ENCODE results near the gene PRKG1.
"Not testable (repeated sequence)": the region's sequence is repeated elsewhere in the genome, so short reads cannot be mapped to it uniquely, and the experiment has no call there.

Gene PRKG1

DNA sequence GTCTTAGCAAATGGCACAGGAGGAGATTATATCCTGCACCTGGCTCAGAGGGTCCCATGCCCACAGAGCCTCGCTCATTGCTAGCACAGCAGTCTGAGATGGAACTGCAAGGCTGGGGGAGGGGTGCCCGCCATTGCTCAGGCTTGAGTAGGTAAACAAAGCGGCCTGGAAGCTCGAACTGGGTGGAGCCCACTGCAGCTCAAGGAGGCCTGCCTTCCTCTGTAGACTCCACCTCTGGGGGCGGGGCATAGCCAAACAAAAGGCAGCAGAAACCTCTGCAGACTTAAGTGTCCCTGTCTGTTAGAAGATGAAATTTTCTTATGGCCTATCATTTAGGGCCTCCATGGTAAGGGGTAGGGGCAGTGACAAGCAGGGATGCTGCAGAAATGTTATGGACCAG is 207.1 kb downstream of the PRKG1 start:
- DNase-seq = not testable (repeated sequence)

DNA sequence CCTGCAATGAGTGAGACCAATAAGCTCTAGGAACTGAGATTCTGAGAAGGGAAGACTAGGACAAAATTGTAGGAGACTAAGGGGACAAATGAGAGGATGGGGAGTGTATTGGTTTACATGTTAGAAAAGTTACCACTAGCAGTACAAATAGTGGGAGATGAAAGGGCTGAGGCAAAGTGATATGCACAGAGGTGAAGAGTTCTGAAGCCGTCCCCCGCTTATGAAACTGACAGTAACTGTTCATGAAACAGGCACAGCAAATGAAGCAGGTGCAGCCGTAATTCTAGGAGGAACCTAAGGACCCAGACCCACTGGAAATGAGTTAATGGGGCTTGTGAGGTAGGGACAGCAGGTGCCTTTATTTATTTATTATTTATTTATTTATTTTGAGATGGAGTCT is 211.3 kb downstream of the PRKG1 start:
- no peak for DNase-seq

DNA sequence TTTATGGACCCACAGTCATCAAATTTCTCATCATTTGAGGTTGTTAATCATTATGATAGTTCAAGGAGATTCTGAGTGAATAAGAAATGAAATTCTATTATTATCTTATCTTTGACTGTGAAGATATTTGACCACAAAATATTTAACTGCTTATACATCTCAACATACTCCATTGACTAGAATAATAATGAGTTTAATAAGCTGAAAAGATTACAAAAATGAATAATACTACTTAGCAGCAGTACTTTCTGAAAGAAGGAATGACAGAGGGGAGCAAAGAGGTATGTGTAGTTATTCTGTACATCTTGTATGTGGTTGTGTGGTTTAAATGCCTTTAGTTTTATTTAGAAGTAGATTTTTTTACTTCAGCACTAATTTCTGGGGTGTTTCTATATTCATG is 214.2 kb downstream of the PRKG1 start:
- DNase-seq = no peak

DNA sequence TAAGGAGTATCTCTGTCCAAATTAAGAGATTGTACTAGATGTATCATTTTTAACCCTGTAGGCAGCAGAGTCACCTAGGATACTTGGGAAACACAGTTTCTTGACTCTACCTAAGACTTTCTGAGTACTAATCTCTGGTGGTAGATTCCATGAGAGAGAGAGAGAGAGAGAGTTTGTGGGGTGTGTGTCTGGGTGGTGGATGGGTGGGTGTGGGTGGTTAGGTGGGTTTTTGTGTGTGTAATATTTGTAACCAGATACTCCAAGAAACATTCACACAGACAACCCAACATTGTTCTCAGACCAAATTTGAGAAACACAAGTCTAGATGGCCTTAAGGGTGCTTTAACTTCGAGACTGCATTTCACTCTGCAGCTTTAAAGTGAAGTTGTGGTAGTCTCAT is 215.2 kb downstream of the PRKG1 start:
- no peak for DNase-seq

DNA sequence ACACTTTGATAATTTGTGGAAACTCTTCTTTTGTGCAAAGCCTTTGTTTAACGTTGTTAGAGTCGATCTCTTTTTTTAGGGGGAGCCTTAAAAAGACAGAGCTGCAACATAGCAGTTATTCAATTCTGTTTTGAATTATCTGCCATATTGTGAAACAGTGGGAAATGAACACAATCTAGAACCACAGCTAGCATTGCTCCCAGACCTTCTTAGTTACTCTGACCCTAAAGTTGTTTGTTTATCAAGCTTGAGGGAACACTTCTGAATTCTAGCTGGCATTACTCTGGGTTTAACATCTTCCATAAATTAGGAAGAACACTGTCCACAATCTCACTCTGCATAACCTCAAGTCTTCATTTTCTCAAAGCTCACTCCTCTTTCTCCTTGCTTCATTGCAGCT is 217.7 kb downstream of the PRKG1 start:
- DNase-seq = no peak

DNA sequence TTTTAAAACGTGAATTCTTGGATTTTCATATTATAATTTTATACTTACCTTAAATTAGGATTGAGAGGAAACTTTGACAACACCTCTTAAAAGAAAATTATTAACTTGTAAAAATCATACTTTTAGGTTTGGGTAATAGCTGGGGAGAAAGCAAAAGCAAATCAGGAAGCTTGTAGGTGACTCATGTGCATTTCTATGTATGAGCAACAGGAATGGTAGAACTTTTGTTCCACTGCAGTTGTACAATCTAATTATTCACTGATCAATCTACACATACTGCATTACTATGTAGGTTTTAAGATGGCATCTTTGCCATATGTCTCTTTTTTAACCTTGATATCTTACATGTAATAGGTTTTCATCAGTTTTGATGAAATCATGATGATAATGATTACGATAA is 223.2 kb downstream of the PRKG1 start:
- DNase-seq = no peak

DNA sequence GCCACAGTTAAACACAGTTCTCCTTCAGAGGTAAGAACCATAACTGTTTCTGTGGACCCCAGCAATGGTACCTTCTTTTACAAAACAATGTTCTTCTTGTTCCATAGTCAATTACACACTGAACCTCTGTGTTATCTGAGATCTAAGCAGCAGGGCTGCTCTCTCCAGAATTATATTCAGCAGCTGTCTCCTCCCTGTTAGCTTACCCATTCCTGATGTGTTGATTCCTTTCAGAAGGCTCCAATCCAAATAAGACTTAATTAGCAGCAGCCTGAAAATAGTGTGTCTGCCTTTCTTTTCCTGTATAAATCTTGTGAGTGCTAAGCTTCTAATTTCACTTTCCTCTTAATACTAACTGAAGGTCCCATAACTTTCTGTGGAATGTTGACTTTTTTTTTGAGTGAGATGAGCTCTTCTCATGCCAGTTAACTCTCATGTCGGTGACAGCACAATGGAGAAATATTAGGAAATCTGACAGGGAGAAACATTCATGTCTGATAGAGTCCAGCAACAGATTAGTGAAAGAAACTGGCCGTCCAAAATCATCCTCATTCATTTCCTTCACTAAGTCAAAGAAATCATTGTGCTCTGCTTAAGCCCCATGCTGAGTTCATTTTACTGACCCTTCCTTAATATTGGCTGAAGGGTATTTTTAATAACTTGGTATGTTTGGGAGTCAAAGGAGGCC is 226.5 kb downstream of the PRKG1 start:
- DNase-seq = no peak

DNA sequence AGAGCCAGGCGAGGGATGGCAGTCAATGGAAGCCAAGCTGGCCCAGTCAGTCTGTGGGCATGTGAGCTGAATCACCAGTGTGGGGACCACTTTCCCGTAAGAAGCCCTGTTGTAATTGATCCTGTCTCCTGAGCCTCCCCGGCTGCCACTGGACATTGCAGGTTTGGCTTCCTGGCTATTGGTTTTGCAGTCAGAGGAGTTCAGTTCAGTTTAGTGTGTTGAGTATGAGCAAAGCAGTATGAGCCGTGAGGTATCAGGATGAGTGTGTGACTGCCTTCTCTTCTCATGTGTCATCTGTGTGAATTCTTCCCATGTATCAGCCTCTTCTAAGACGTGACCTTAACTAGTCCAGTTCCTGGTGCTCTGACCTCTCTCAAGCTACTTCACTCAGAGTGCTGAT is 227.4 kb downstream of the PRKG1 start:
- no peak for DNase-seq

DNA sequence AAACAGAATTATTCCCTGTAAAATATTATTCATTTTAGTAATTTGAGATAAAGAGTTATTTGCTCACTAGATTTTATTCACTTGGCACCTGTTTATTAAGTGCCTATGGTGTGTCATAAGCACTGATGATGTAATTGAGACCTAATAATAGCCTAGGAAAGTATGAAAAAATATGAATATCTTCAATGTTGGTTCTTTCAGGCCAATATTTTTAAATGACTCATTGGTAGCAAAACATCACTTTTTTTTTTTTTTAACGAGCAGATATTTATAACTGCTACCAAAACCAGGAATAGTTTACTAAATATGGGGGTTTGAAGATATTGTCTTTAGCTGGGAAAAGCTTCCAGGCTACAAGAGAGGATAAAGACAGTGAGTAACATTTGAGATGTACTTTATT is 228.0 kb downstream of the PRKG1 start:
- DNase-seq = no peak

DNA sequence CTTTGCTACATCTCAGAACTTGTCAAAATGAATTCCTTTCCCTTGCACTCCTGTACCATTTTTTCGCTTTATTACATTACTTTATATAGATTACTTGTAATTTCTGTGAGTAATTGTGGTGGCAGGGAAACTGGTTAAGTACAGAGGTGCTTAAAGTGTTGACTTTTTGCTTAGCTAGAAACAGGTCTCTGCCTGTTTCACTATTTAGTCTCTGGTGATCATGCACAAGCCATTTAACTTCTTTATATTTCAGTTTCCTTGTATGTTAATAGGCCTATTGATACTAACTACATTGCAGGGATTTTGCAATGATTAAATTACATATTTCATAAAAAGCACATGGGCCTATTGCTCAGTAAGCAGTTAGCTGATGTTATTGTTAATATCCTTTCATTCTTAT is 233.8 kb downstream of the PRKG1 start:
- no peak for DNase-seq

DNA sequence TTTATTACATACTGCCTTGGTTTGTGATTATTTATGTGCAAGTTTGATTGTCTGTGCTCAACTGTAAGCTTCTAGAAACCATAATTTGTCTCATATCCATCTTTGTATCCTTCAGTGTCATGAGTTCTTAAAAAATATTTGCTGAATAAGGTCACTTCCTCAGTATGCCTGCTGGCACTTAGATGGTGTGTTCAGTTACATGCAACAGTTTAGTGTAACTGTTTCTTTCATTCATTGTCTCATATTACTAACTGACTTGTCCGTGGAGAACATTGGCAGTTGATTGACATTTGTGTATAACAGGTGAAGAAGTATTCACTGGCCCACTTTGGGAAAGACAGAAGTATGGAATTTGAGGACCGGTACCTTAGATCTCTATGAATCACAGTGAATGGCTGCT is 236.9 kb downstream of the PRKG1 start:
- DNase-seq = no peak

DNA sequence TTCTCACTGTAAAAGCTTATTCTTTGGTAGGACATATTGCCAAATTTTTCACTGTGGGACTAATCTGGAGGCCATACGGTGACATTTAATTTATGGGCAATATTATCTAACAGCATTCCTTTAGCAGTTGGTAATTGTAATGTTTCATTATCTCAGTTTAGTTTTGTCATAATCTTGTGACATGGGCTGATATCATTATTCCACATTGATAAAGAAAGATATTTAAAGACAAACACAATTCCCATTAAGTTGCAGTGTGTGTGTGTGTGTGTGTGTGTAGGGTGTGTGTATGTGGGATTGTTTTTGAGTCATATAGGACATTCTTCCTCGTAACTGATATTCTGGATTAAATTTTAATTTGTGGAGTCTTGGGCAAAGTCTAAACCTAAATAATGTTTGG is 238.5 kb downstream of the PRKG1 start:
- DNase-seq = no peak

DNA sequence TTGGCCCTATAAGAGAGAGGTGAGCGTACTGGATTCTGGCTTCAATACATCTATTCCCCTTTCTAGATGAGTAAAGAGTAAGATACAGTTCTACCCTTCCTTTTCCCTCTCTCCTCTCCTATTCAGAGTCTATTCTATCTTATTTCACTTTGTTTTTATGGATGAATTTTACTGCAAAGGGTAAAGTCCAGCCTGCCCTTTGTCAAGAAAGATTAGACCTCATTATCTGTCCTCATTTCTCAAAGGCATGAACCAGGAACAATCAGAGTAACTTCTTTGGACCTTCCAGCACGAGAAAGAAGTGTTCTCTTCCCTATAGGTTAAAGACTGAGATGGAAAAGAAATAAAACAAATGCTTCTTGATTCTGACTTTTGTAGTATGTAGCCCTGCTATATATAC is 239.0 kb downstream of the PRKG1 start:
- no peak for DNase-seq

DNA sequence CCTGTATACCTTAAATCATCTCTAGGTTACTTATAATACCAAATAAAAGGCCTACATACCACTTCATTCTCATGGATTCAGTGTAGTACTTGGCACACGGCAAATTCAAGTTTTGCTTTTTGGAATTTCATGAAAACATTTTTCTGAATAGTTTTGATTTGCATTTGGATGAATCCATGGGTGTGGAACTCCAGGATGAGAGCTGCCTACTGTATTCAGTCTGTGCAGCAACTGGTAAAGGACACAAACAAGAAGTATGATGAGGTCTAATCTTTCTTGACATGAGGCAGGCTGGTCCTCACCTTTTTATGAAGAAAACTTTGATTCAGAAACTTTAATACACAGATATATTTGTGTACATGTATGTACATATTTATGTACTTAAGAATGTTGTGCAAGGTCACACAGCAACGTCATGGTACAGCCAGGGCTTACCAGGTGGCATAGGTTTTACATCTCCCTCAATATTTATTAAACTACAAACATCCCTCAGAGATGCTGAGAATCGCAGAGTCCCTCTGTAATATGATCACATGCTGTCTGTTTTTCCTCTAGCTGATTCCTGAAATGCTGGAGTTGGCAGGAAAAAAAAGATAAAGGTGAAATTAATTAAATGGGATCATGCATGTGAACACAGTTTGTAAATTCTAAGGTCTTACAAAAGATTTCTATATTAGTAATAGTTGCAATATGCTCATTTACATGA is 239.6 kb downstream of the PRKG1 start:
- no peak for DNase-seq

DNA sequence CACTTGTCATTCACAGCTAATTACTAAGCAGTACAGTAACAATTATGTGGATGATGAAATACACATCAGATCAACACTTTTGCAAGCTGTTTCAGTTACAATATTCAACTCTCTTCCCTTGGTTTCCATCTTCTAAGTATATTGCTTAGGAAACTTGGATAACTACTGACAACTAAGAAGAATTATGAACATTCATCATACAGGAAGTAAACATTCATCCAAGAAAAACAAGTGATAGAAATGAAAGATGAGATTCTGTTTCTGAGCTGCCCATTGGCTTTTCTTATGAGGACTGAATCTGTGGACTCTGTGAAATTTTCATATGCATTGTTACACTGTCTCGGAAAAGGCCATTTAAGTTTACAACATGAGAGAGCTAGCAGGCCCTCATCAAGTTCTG is 240.2 kb downstream of the PRKG1 start:
- no peak for DNase-seq

DNA sequence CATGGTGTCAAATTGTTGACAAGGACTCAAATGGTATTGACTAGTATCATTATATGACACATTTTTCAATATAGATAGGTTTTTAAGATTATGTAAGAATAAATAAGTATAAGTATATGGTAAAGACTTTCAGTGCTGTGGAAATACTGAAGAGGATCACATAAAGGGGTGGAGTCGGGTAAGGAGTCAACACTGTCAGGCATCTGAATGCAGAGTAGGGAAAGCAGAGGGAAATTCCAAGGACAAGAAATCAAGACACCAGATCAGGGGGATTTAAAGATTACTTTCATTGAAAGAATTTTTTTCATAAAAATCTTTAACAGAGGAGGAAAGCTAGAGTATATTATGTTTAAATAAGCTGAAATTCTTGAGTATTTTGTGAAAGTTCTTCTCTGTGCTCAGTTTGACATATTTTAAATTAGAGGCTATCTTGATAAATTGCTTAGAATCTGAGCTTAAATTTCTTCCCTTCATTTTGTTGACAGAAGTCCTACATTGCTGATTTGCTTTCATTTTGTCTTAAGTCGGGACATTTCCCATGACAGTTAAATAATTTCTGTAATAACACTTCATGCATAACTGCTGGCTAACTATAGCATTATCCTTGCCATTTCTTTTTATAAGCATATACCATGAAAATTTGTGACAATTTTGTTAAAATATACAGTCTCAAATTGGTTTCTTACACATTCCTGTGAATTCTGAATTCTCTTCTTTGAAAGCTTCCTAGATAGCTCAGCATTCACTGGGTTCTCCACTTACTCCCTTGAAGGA is 244.3 kb downstream of the PRKG1 start:
- no peak for DNase-seq

DNA sequence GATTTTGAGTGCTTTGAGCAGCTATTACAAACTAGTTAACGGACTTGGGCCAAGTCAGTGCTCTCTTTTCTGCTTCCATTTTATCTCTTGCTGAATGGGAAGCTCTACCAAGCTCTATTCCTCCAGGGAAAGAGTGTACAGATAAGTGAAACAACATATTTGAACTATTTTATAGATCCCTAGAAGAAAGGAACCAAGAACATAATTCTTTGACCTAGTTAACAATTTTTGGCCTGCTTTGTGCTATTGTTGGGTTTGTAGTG is 244.8 kb downstream of the PRKG1 start:
- DNase-seq = no peak

DNA sequence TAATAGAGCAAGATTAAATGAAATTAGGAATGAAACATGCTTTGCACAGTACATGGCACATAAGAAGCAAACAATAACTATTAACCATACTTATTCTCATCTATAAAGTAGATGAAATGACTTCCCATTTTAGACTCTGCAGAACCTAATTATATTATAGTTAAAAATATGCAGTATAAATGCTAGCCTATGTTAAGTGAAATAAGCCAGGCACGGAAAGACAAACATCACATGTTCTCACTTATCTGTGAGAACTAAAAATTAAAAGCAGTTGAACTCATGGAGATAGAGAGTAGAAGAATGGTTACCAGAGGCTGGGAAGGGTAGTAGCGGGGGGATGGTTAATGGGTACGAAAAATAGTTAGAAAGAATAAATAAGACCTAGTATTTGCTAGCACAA is 247.0 kb downstream of the PRKG1 start:
- DNase-seq = no peak

DNA sequence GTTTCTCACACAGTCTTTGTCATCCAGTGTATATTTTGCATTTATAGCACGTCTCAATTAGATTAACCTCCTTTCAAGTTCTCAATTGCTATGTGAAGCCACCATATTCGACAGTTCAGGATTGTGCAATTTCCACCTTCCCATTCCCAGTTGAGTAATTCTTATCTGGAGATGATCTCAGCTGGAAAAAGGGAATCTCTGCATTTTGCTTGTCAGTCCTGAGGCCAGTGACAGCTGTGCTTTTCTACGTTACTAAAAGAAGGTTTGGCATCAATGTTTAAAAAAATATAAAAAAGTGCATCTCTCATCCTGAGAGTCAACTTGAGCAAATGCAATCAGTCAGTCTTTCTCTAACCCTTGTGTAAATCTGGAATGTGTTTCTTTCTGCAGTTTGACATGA is 247.7 kb downstream of the PRKG1 start:
- no peak for DNase-seq

DNA sequence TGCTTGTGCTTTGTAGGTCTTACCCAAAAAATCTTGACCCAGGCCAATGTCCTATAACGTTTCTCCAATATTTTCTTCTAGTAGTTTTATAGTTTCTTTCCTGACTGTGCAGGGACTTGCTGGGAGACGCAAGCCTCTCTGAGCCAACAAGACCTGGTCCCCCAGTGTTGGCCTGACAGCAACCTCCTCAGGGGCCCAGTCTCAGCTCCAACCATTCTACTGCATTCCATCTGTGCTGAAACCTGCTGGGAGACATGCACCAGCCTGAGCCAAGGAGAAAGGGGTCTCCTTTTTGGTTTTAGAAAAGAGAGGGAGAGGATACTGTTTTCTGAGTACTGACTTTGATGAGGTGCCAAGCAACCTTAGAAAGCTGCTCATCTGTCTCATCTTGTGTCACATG is 251.4 kb downstream of the PRKG1 start:
- no peak for DNase-seq

DNA sequence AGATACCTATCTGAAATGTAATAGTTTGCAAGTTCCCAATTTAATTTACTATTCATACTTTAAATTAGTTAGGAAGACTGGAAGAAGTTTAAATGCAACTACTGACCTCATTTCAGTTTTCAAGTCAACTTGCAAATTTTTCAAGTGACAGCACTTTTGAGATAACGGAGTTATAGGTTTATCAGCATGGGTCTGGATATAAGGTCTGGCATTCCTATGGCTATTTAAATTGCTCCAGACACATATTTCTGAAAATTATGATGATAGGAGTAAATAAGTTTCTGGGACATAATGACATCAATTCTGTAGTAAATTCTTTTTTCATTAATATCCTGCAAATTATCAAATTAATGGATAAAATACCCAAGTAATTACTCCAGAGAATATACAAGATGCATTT is 251.9 kb downstream of the PRKG1 start:
- no peak for DNase-seq

DNA sequence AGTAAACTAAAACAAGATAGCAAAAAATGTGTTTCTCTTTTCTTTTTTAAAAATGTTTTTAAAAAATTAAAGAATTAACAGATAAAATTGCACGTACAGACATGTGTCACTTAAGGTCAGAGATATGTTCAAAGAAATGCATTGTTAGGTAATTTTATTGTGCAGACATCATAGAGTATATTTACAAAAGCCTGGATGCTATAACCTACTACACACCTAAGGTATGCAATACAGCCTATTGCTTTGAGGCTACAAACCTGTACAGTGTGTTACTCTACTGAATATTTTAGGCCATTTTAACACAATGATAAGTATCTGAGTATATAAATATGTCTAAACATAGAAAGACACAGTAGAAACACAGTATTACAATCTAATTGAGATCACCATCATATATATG is 253.1 kb downstream of the PRKG1 start:
- no peak for DNase-seq

DNA sequence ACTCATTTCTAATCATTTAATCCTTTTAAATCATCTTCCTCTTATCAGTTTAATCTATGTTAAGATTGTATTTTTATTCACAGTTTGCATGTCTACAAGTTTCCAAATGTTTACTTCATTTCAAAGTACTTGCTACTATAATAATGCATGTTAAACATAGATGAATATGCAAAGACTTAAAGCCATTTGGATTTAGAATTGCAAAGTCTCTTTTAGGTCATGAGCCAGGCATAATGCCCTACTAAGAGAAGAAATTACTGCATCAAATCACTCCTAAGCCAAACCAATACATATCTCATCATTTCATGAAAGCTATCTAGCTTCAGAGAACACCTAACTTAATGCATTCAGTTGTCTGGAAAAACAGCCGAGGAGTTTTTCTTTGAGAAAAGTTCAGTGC is 266.1 kb downstream of the PRKG1 start:
- DNase-seq = no peak

DNA sequence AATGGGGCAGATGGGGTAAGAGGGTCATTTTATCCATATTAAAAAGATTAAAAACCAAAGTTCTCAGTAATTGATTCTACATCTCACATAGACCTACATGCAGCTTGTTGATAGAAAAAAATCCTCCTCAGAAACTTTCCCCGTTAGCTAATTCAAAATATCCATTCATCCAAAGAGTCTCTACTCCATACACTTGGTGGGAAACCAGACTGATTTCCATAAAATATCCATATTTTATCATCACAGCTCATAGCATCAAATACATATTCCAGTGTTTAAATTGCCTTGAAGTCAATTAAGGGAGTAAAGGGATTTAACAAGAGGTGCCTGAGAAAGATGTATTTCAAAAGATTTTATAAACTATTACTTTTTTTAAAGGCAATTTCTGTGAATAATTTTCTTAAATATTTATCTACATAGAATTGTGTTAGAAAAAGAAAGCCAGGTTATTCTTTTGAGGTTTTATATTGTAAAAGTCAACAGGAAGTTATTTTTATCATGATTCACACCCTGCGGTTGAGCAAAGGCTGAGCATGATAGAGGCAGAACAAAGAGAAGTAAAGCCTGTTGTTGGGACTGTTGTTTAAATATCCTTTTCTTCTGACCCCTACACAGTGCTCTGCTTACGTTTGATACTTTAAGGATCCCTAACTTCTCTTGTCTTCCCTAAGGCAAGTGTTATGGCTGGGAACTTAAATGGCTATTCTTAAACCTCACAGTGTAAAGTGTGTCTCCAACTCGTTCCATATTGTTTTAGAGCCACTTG is 266.7 kb downstream of the PRKG1 start:
- DNase-seq = peak; percentile 7

Data from CD4-positive, alpha-beta T cell treated with Interleukin-12 subunit alpha and Interleukin-12 subunit beta, for 1 hour (primary cell).